GM19324 (cell line): Measurements from ENCODE around the gene SPATA31E1.
"Not testable (repeated sequence)": the region's sequence is repeated elsewhere in the genome, so short reads cannot be mapped to it uniquely, and the experiment has no call there.

Experiments used
- ATAC-seq: cut with Tn5 transposase; IDR thresholded peaks from one replicate; pipeline ENCODE4 v1.9.1; 2021; ENCODE audit warnings: mild to moderate bottlenecking, moderate library complexity; ENCODE audit not compliant: unreplicated experiment, low FRiP score

The SPATA31E1 gene

DNA sequence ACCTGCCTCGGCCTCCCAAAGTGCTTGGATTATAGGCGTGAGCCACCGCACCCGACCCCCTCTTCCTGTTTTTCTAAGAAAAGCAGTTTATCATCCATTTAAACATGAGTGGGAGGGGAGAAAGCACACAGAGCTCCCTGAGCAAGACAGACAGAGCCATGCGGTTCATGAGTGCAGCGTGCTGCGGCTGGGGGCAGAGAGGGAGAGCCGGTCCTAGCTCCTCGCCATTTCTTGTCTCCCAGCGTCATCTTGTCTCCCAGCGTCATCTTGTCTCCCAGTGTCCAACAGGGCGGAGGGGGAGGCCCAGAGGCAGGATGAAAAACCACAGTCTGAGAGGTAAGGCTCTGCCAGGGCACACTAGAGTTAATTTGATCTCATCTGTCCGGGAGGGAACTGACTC is 36.3 kb downstream of the SPATA31E1 start:
- ATAC-seq, result not testable (repeated sequence)

DNA sequence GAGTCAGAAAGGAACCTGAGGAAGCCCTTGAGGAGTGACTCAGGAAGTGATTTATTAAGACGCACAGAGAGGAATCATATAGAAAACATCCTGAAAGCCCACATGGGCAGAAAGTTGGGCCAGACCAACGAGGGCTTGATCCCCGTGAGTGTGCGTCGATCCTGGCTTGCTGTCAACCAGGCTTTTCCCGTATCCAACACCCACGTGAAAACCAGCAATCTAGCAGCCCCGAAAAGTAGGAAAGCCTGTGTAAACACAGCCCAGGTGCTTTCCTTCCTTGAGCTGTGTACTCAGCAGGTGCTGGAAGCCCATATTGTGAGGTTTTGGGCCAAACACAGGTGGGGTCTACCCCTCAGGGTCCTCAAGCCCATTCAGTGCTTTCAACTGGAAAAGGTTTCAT is 38.9 kb downstream of the SPATA31E1 start:
- not testable (repeated sequence) for ATAC-seq

DNA sequence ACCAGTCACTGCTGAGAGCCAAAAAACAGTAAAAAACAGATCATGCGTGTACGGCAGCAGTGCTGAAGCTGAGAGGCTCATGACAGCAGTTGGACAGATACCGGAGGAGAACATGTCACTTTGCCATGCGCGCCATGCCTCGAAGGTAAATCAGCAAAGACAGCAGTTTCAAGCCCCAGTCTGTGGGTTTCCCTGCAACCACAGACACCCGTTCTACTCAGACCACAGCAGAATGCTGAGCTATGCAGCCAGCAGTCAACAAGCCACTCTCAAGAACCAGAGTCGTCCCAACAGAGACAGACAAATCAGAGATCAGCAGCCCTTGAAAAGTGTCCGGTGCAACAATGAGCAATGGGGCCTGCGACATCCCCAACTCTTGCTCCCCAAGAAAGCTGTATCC is 40.3 kb downstream of the SPATA31E1 start:
- not testable (repeated sequence) for ATAC-seq

DNA sequence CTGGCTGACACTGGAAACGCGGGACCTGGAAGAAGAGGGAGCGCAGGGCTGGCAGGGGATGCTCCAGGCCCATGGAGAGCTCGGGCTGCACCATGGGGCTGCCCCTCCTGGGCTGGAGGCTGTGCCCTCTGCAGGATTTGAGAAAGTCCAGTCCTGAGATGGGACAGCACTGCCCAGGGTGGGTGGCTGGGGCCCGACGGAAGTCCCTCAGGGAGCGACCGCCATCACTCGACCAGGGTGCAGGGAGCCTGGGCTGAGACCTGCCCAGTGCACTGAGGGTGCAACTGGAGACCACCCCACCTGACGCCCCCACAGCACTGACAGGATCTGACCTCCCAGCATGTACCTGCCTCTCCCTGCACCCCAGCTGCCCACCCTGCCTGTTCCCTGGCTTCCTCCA is 42.2 kb downstream of the SPATA31E1 start:
- not testable (repeated sequence) for ATAC-seq

DNA sequence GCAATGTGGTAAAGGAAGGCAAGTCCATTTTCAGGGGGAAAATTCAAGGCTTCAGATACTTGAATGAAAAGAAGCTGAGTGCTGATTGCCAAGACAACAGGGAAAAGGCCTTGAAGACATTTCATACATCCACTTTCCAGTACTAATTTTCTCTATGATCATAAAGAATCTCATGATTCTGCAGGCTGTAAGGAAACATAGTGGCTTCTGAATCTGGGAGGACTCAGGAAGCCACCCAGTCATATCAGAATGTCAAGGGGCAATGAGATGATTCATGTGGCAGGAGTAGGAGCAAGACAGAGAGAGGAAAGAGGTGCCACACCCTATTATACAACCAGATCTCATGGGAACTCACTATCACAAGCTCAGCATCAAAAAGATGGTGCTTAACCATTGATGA is 46.5 kb downstream of the SPATA31E1 start:
- ATAC-seq, result not testable (repeated sequence)

DNA sequence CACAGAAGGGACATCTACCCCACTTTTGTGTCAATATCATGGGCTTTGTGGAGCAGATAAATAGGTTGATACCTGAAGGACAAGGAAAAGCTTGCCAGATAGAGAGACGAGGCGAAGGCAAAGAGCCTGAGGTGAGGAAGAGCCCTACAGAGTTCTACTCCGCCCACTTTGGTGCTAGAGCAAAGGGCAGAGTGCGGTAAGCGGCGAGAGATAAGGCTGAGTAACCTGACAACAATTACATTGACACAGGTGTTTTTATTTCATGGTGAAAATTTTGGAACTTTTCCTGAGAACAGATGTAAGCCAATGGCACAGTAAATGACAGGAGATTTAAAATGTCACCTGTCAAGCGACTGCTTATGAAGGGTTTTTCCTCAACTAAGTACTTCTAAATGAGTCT is 51.8 kb downstream of the SPATA31E1 start:
- ATAC-seq, result not testable (repeated sequence)

DNA sequence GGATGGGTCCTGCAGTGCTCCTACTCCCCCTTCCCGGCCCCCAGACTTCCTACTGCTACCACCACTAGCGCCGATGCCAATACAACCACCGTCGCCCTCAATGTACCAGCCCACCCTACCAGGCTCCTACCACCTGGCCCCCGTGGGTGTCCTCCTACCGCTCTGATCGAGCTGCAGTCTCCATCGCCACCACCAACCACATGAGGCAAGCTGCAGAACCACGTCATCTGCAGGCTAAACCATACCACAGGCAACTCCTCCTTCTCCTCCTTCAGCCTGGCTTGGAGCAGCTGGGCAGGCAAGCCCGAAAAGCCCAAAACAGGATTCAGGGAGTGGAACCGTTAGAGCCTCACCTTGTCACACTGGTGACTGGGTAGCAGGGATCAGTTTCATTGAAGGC is 54.7 kb downstream of the SPATA31E1 start:
- ATAC-seq, result not testable (repeated sequence)

DNA sequence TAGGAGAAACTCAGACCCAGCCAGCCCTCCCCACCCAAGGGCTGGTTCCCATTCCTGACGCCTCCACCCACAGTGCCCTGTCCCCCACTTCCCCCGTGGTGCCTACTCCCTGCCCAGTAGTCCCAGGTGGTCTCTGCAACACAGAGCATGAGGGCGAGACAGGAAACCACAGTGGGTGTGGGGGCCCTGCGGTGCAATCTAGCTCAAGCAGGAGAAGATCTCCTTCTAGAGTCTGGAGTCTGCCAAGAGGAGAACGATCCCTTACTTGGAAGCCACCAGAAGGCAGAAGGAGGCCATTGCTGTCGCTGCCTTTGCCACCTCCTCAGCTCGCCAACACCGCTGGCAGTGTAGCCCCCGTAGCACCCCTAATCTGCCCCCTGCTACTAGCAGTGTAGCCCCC is 55.2 kb downstream of the SPATA31E1 start:
- not testable (repeated sequence) for ATAC-seq

DNA sequence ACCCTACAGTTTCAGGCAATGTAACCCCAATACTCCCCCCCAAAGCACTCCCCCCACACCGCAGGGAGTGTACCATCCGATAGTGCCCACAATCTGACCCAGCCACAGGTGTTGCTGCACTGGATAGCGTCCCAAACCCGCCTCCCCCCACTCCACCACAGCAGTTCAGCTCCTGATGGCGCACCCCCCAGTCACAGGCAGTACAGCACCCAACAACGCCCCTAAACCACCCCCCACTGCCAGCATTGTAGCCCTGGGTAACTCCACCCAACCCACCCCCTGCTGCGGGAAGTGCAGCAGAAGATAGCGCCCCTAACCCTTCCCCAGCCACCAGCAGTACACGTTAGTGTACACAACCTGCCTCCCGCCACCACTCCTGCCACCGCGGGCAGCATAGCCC is 55.7 kb downstream of the SPATA31E1 start:
- not testable (repeated sequence) for ATAC-seq
